ENCODE data around the gene ABCC3.

Gene ABCC3

DNA sequence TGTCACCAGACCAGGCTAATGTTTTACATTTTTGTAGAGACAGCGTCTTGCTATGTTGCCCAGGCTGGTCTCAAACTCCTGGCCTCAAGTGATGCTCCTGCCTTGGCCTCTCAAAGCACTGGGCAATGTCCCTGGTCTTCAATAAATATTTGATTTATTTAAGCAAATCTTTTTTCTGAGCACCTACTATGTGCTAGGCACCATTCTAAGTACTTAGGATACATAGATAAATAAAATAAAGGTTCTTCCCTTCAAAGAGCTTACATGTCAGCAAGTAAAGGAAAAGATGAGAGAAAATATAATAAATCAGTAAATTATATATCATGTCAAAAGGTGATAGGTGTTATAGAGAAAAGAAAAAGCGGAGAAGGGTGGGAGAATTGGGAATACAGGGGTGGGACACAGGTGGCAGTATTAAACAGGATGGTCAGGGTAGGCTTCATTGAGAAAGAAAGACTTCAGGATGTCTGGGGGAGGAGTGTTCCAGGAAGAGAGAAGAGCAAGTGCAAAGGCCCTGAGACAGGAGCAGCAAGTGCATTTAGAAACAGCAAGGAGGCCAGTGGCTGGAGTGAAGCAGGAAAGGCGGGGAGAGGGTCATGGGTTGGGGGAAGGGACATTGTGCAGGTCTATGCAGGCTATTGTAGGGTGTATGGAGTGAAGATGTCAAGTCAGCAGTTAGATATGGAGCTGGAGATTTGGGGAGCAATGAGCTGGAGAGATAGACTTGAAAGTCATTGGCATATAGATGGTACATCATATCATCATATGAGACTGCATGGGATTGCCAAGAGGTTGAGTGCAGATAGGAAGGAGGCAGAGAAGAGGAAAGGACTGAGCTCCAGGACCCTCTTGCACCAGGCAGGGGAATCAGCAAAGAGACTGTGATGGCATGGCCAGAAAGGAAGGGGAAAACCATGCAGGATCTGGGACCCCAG lies 11.3 kb downstream of the ABCC3 start:
- no peak for DNase-seq

- DNase-seq = no peak
Observed at GRCh38 chr17:50647187-50647586, 12.5 kb downstream of the ABCC3 start.

DNA sequence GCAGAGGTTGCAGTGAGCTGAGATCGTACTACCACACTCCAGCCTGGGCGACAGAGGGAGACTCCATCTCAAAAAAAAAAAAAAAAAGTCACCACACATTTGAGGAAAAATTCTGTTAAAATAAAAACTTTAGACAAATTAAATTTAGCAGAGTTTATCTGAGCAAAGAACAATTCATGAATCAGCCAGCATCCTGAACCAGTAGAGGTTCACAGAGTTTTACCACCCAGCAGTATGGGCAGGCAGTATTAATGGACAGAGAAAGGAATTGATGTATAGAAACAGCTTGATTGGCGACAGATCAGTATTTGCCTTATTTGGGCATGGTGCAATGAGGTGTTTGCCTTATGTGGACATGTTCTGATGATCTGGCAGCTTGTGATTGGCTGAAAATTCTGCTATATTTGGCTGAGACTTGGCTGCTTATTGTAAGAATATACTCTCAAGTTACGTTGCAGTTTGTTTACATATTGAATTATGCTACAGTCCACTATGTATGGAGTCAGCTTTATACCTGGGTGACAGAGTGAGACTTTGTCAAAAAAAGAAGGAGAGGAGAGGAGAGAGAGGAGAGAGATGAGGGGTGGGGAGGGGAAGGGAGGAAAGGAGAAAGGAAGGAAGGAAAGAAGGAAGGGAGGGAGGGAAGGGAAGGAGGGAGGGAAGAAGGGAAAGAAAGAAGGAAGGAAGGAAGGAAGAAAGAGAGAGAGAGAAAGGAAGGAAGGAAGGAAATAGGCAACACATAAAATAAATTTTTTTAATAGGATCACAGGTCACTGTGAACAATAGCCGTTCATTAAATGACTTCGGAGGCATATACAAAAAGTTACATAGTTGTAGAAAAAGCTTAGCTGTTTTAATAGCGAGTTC lies 14.6 kb downstream of the ABCC3 start:
- no peak for DNase-seq

DNA sequence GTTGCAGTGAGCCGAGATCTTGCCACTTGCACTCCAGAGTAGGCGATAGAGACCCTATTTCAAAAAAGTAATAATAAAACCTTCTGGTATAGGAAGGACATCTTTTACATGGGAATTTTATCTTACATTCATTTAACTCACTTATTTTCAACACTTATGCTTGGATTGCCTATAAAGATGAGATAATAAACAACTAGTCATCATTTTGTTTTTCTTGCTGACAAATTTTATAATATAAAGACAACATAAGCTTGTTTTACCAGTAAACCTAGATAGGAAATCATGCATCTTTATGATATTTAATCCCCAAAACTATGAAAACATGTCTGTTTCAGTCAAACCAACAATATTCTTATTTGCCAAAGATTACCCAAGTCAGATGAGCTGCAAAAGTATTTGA lies 17.0 kb downstream of the ABCC3 start:
- DNase-seq = no peak

- DNase-seq = no peak
Observed at GRCh38 chr17:50653738-50654137, 19.1 kb downstream of the ABCC3 start.

DNA sequence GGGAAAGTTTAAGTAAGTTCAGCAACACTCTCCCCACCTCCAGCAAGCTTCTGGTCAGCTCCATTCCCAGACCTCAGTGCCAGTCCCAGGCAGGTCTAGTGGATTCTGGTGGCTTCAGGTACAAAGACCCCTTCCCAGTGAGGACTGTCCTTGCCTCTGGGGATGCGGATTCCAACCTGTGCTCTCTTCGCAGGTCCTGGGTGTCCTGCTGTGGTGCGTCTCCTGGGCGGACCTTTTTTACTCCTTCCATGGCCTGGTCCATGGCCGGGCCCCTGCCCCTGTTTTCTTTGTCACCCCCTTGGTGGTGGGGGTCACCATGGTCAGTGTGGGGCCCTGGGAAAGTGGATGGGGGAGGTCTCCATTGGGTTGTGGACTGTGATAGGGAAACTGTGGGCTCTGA lies 21.8 kb downstream of the ABCC3 start:
- no peak for DNase-seq

- DNase-seq = no peak
Observed at GRCh38 chr17:50657054-50657453, 22.4 kb downstream of the ABCC3 start.

DNA sequence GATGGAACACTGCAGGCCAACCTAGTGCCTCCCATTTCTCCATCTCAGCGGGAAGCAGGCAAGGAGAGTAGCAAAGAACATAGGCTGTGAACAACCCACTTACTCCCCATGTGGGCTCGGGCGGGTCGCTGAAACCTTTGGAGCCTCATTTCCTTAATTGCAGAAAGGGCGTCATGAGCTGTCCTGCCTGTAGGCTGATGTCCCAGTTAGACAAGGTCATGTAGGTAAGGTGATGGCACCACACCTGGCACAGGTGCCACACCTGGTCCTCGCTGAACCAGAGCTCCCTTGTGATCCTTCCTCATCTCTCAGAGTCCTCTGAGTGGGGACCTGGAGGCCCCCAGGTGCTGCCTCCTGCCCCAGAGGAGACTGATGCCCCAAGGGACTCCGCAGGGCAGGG lies 22.9 kb downstream of the ABCC3 start:
- no peak for DNase-seq

DNA sequence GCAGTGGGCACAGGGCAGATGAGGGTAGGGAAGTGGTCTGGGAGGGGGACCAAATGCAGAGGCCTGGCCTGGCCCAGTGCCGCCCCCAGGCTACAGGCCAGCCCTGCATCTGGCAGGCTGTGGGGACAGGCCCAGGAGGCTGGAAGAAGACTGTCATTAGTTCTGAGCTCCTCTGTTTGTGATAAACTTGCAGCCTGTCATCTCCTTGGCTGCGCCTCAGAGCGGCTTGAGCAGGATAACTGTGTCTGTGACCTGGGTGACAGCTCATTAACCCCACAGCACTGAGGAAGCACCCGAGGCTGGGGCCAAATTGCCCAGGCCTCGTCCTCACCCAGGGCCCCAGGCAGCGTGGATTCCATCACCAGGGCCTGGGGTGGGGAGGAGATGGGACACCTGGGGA lies 23.9 kb downstream of the ABCC3 start:
- no peak for DNase-seq

DNA sequence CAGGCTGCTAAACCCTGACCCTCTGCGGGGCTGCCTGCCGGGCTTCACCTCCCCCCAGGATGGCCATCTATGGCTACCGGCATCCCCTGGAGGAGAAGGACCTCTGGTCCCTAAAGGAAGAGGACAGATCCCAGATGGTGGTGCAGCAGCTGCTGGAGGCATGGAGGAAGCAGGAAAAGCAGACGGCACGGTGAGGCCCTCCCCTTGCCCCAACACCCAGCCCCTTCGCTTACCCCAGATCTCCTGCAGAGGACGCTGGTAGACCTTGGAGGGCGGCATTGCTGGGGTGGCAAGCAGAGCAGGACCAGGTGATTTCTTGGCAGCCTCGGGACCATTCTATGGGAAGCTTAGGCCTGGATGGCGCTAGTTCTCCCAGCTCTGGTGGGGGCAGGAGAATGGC lies 24.5 kb downstream of the ABCC3 start:
- DNase-seq = no peak

DNA sequence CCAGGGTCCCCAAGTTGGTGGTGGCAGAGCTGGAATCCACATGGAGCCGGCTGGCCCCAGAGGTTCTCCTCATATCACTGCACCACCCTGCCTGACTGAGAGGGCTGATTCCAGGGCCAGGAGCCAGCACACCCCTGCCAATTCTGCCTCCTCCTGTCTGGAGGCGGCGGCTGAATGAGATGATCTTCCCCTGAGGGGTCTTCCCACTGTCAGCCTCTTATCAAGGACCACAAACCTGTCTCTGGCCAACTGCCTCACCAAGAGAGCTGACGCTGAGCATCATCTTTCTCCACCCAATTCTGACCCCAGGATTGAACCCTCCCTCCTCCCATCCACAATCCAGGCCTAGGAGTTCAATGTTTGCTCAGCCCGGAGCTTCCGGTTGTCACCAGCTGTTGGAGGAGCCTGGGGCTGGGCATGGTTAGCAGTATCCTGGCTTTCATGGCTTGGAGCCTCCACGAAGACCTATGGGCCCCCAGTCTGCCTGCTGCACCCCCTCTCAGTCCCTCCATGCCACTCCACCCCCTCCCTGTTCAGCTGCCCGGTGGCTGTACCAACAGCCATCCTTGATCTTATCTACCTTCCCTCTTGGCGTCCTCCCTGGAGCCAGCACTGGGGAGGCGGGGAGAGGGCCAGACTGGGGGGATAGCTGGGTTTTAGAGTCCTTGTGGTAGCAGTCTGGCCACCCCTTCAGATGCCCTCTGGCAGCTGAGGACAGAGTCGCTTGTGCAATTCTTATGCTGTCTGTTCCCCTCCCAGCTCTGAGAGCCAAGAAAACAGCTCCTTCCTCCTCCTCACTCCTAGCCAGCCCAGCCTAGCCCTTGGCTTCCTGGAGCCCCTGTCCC lies 25.6 kb downstream of the ABCC3 start:
- no peak for DNase-seq

GRCh38 chr17:50660887-50661345 lies 26.2 kb downstream of the ABCC3 start:
- no peak for DNase-seq

- DNase-seq = no peak
Observed at GRCh38 chr17:50661348-50661747, 26.7 kb downstream of the ABCC3 start.

DNA sequence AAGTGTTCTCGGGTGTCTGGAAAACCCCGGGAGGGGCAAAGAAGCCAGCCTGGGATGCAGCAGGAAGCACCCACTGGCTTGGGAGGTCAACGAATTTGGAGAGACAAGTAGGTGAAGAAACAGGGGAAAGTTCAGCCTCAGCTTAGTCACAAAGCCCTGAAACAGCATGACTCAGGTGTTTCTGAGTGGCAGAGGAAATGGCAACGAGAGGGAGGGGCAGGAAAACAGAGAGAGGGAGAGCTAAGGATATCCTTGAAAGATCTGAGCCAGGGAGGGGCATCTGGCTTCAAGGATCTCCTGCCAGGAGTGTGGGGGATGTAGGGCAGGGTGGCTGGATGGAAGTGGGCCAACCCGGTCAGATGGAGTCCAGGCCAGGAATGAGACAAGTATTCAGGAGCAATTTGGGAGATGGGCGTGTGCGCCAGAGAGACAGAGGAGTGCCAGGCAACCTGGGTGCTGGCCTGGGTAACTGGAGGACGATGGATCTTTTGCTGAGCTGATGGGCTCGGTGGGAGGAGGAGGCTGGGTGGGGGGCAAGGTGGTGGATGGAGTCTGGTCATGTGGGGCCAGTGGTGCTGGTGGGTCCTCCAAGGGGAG lies 27.2 kb downstream of the ABCC3 start:
- peak; percentile 7 for DNase-seq

GRCh38 chr17:50662632-50663225 lies 28.0 kb downstream of the ABCC3 start:
- DNase-seq = no peak

DNA sequence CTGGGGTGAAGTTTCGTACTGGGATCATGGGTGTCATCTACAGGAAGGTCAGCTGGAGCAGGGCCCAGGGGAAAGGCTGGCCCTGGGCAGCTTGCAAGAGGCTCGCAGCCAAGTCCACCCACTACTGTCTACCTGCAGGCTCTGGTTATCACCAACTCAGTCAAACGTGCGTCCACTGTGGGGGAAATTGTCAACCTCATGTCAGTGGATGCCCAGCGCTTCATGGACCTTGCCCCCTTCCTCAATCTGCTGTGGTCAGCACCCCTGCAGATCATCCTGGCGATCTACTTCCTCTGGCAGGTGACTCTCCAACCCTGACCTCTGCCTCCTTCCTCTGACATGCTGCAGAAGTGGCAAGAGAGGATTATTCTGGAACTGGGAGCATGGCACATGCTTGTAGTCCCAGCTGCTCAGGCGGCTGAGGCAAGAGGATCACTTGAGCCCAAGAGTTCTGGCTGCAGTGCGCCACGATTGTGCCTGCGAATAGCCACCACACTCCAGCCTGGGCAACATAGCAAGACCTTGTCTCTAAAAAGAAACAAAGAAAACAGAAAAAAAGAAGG lies 29.2 kb downstream of the ABCC3 start:
- no peak for DNase-seq

- DNase-seq = no peak
Observed at GRCh38 chr17:50664788-50665458, 30.2 kb downstream of the ABCC3 start.

DNA sequence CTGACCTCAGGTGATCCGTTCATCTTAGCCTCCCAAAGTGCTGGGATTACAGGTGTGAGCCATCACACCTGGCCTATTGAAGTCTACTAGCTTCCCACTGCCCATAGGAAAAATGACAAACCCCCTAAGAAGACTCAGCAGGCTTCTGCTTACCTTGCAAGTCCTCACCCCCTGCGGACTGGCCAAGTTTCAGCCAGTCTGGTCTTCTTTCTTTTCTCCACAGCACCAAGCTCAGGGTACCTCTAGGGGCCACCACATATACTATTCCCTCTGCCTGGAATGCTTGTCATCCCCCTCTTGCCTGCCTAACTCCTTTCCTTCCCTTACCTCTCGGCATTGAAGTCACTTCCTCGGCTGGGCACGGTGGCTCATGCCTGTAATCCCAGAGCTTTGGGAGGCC lies 31.2 kb downstream of the ABCC3 start:
- DNase-seq = no peak

- no peak for DNase-seq
Observed at GRCh38 chr17:50666316-50666715, 31.6 kb downstream of the ABCC3 start.

GRCh38 chr17:50667259-50668024 lies 32.8 kb downstream of the ABCC3 start:
- no peak for DNase-seq

All from stimulated activated CD4-positive, alpha-beta T cell treated with anti-CD3 and anti-CD28 coated beads, Interleukin-12 subunit alpha, Interleukin-12 subunit beta, amount 100 ng/mL, for 4 hours (primary cell).